Liver (tissue), 3 donors: ENCODE results near the gene DTL.

ENCODE experiments used
- CTCF ChIP-seq: fragments of 150-350 bp; IDR thresholded peaks from 2 replicates; pipeline ENCODE4 v1.5.1; 2017; ENCODE audit warnings: improper control_type of control experiment, low read depth, low read length; ENCODE audit not compliant: missing input control
- RAD21 ChIP-seq, 2 donors: IDR thresholded peaks; 2 replicates each; pipeline ENCODE4 v1.6.1; 2016; ENCODE audit warnings: antibody characterized with exemption in 2 of 2, mild to moderate bottlenecking in 2 of 2
- RXRA ChIP-seq, 2 donors: IDR thresholded peaks; 2 replicates each; pipeline ENCODE4 v1.6.1; 2017 to 2018; ENCODE audit warnings: antibody characterized with exemption in 2 of 2, mild to moderate bottlenecking in 1 of 2
- TAF1 ChIP-seq: conservative IDR thresholded peaks from 2 replicates; pipeline ENCODE4 v1.6.1; 2016; ENCODE audit warnings: antibody characterized with exemption, mild to moderate bottlenecking
- TF ChIP-seq, protein P1 (sequence below): IDR thresholded peaks from 2 replicates; pipeline ENCODE4 v1.6.1; 2016; ENCODE audit warnings: antibody characterized with exemption
- TF ChIP-seq, protein P2 (sequence below): IDR thresholded peaks from 2 replicates; pipeline ENCODE4 v1.6.1; 2016; ENCODE audit warnings: antibody characterized with exemption, mild to moderate bottlenecking
- donor health status: healthy.
- donor health status: healthy.

GRCh38 chr1:212007886-212008285 lies 27.7 kb upstream of the DTL start:
- TF ChIP-seq CTCF (no peak), TAF1 (no peak), RAD21 (IDR thresholded peaks at IDR 0.05) (no peak), RXRA (IDR thresholded peaks at IDR 0.05) (no peak)
- TF ChIP-seq, protein P1, sequence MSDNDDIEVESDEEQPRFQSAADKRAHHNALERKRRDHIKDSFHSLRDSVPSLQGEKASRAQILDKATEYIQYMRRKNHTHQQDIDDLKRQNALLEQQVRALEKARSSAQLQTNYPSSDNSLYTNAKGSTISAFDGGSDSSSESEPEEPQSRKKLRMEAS, result no peak
- TF ChIP-seq, protein P2, sequence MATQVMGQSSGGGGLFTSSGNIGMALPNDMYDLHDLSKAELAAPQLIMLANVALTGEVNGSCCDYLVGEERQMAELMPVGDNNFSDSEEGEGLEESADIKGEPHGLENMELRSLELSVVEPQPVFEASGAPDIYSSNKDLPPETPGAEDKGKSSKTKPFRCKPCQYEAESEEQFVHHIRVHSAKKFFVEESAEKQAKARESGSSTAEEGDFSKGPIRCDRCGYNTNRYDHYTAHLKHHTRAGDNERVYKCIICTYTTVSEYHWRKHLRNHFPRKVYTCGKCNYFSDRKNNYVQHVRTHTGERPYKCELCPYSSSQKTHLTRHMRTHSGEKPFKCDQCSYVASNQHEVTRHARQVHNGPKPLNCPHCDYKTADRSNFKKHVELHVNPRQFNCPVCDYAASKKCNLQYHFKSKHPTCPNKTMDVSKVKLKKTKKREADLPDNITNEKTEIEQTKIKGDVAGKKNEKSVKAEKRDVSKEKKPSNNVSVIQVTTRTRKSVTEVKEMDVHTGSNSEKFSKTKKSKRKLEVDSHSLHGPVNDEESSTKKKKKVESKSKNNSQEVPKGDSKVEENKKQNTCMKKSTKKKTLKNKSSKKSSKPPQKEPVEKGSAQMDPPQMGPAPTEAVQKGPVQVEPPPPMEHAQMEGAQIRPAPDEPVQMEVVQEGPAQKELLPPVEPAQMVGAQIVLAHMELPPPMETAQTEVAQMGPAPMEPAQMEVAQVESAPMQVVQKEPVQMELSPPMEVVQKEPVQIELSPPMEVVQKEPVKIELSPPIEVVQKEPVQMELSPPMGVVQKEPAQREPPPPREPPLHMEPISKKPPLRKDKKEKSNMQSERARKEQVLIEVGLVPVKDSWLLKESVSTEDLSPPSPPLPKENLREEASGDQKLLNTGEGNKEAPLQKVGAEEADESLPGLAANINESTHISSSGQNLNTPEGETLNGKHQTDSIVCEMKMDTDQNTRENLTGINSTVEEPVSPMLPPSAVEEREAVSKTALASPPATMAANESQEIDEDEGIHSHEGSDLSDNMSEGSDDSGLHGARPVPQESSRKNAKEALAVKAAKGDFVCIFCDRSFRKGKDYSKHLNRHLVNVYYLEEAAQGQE, result no peak
